Right atrium auricular region (tissue), 2 donors: ENCODE data around the gene CLPX. TPM values are rescaled to one million over a fixed set of nuclear protein-coding genes. Genes with fewer than 3 reads are reported as not detected.

Experiments
- DNase-seq: peaks from one replicate; pipeline ENCODE4 v3.0.0-alpha.2; 2019; ENCODE audit warnings: low spot score
- H3K27ac ChIP-seq, 2 donors: fragments of 200-600 bp; sonication (generic); 1 replicate in 1 of 2; 2 replicates in 1 of 2; pipeline ENCODE4 v1.5.1; 2016 to 2019
- H3K27me3 ChIP-seq, 2 donors: fragments of 200-600 bp; sonication (generic); one replicate each; pipeline versions ENCODE4 v1.5.1 to v1.6.0; 2017 to 2019
- H3K36me3 ChIP-seq: fragments of 200-600 bp; sonication (generic); one replicate; pipeline ENCODE4 v1.5.1; 2016
- H3K4me1 ChIP-seq, 2 donors: fragments of 200-600 bp; sonication (generic); one replicate each; pipeline versions ENCODE4 v1.5.1 to v1.6.0; 2017 to 2019
- H3K4me3 ChIP-seq, 2 donors: fragments of 200-600 bp; sonication (generic); 1 replicate in 1 of 2; 2 replicates in 1 of 2; pipeline ENCODE4 v1.5.1; 2017 to 2019; ENCODE audit warnings: mild to moderate bottlenecking in 1 of 2, moderate library complexity in 1 of 2
- H3K9me3 ChIP-seq, 2 donors: fragments of 200-600 bp; sonication (generic); one replicate each; pipeline ENCODE4 v1.5.1; 2019
- CTCF ChIP-seq, 2 donors: fragments of 200-600 bp; sonication (generic); IDR thresholded peaks; one replicate each; pipeline ENCODE4 v1.5.1; 2019; ENCODE audit warnings: antibody characterized with exemption in 2 of 2
- total RNA-seq, 2 donors: library from RNA; depleted of rRNA; stranded (reverse); fragments of >200 nt; gene quantifications; one replicate each; pipeline ENCODE4 v1.1.0, GENCODE V29; 2016

CLPX gene
- total RNA-seq, 2 donors from 2014 or later: 28.8 to 39.5 TPM

- no peaks in the 10 kb centered on the region for H3K9me3 ChIP-seq
- H3K27ac ChIP-seq: no peak overlapping the region
- no peak for DNase-seq
- H3K36me3 ChIP-seq: no peaks in the 10 kb centered on the region
- H3K27me3 ChIP-seq: no peaks in the 10 kb centered on the region
- H3K4me1 ChIP-seq: no peaks in the 10 kb centered on the region
- no peak overlapping the region for H3K4me3 ChIP-seq
- no peak for TF ChIP-seq CTCF (IDR thresholded peaks at IDR 0.05)
These were observed 38.9 kb upstream of the CLPX start for GRCh38 chr15:65223996-65224395.

DNA sequence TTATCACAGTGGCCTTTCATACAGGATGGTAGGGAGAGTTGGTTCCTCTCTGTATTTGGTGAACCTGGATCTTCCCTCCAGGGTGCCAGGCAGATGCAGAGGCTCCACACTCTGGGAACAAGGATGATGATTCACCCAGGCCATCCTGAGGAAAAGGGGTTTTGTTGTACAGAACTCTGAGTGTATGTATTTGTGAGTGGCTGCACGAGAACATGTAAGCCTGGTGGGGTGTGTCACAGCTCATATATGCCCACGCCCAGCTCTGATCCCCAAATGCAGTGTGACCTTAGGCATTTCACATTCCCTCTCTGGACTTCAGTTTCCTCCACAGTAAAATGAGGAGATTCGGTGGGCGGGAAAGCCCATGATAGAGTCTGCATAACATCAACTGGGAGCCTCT, 37.7 kb upstream of the CLPX start:
- Histone ChIP-seq H3K27me3 (no peaks in the 10 kb centered on the region), H3K27ac (no peak overlapping the region), H3K36me3 (no peaks in the 10 kb centered on the region), H3K4me3 (no peak overlapping the region), H3K9me3 (no peaks in the 10 kb centered on the region), H3K4me1 (no peaks in the 10 kb centered on the region)
- no peak for TF ChIP-seq CTCF (IDR thresholded peaks at IDR 0.05)
- DNase-seq: no peak

- Histone ChIP-seq H3K27me3 (no peaks in the 10 kb centered on the region), H3K9me3 (no peaks in the 10 kb centered on the region), H3K36me3 (no peaks in the 10 kb centered on the region), H3K27ac (no peak overlapping the region), H3K4me1 (no peaks in the 10 kb centered on the region), H3K4me3 (no peak overlapping the region)
- DNase-seq: no peak
- TF ChIP-seq CTCF (IDR thresholded peaks at IDR 0.05): no peak
These were observed 36.6 kb upstream of the CLPX start for GRCh38 chr15:65221697-65222096.

- Histone ChIP-seq H3K27ac (no peak overlapping the region), H3K36me3 (no peaks in the 10 kb centered on the region), H3K4me3 (no peak overlapping the region), H3K4me1 (no peaks in the 10 kb centered on the region), H3K27me3 (no peaks in the 10 kb centered on the region), H3K9me3 (no peaks in the 10 kb centered on the region)
- no peak for DNase-seq
- TF ChIP-seq CTCF (IDR thresholded peaks at IDR 0.05): no peak
These were observed 34.0 kb upstream of the CLPX start for GRCh38 chr15:65219137-65219536.

GRCh38 chr15:65217526-65218482, 32.7 kb upstream of the CLPX start:
- no peak overlapping the region for H3K4me3 ChIP-seq
- no peak for DNase-seq
- H3K4me1 ChIP-seq: no peaks in the 10 kb centered on the region
- no peak for TF ChIP-seq CTCF (IDR thresholded peaks at IDR 0.05)
- H3K27ac ChIP-seq: no peak overlapping the region
- no peaks in the 10 kb centered on the region for H3K36me3 ChIP-seq
- H3K27me3 ChIP-seq: no peaks in the 10 kb centered on the region
- no peaks in the 10 kb centered on the region for H3K9me3 ChIP-seq
